ENCODE data around the gene RXRB.

RXRB gene

GRCh38 chr6:33213166-33213988, 12.9 kb upstream of the RXRB start:
- no peak overlapping the region for H3K9ac ChIP-seq (ENCODE audit: low read length)
- DNase-seq: no peak
- no peak overlapping the region for H3K4me2 ChIP-seq (ENCODE audit: low read depth, low read length)

DNA sequence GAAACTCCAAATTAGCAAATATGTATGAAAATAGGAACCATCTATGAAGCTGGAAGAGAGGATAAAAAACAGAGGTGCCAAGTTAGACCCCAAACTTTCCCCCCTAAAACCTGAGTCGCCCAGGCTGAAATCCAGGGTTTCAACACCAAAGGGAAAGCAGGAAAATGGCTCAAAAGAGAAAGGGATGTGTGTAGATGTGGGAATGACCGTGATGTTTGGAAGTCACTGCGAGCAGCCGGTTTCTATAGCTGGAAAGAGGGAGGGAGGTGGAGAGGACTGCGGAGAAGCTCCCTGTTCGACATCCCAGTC, 12.3 kb upstream of the RXRB start:
- DNase-seq: no peak
- no peak overlapping the region for H3K4me2 ChIP-seq (ENCODE audit: low read depth, low read length)
- H2AFZ ChIP-seq (ENCODE audit: low read length): no peak overlapping the region
- no peak overlapping the region for H3K4me3 ChIP-seq (ENCODE audit: low read length)
- 0 out of 2 replicates have a peak, but pooled peaks cover 5% of the 10 kb centered on the region for H3K4me1 ChIP-seq (ENCODE audit: low read length)
- H3K9me3 ChIP-seq (replicated peaks; ENCODE audit: insufficient read depth, low read length): no peaks in the 10 kb centered on the region
- no peaks in the 10 kb centered on the region for H3K79me2 ChIP-seq (ENCODE audit: low read length)
- TF ChIP-seq, protein P1, sequence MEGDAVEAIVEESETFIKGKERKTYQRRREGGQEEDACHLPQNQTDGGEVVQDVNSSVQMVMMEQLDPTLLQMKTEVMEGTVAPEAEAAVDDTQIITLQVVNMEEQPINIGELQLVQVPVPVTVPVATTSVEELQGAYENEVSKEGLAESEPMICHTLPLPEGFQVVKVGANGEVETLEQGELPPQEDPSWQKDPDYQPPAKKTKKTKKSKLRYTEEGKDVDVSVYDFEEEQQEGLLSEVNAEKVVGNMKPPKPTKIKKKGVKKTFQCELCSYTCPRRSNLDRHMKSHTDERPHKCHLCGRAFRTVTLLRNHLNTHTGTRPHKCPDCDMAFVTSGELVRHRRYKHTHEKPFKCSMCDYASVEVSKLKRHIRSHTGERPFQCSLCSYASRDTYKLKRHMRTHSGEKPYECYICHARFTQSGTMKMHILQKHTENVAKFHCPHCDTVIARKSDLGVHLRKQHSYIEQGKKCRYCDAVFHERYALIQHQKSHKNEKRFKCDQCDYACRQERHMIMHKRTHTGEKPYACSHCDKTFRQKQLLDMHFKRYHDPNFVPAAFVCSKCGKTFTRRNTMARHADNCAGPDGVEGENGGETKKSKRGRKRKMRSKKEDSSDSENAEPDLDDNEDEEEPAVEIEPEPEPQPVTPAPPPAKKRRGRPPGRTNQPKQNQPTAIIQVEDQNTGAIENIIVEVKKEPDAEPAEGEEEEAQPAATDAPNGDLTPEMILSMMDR (IDR thresholded peaks at IDR 0.05; ENCODE audit: low read length): no peak
- TF ChIP-seq EZH2 (optimal IDR thresholded peaks at IDR 0.05; ENCODE audit: low read depth, low read length) (no peak), EZH2phosphoT487 (IDR thresholded peaks at IDR 0.05; ENCODE audit: low read length) (no peak)
- H3K9ac ChIP-seq (ENCODE audit: low read length): no peak overlapping the region
- no peaks in the 10 kb centered on the region for H3F3A ChIP-seq (ENCODE audit: insufficient read depth, low read length)
- H3K27ac ChIP-seq (ENCODE audit: low read length): no peak overlapping the region
- H3K9me2 ChIP-seq (replicated peaks; ENCODE audit: insufficient read depth, low read length): no peaks in the 10 kb centered on the region
- H3K27me3 ChIP-seq (replicated peaks; ENCODE audit: insufficient read depth, low read length): no peaks in the 10 kb centered on the region
- no peaks in the 10 kb centered on the region for H3K36me3 ChIP-seq (replicated peaks; ENCODE audit: insufficient read depth, low read length)
- no peaks in the 10 kb centered on the region for H4K20me1 ChIP-seq (ENCODE audit: insufficient read depth, low read length)

More at GRCh38 chr6:33213166-33213988, 12.9 kb upstream of the RXRB start:
- H2AFZ ChIP-seq (ENCODE audit: low read length): no peak overlapping the region
- H4K20me1 ChIP-seq (ENCODE audit: insufficient read depth, low read length): no peaks in the 10 kb centered on the region
- H3K79me2 ChIP-seq (ENCODE audit: low read length): no peaks in the 10 kb centered on the region
- H3K4me3 ChIP-seq (ENCODE audit: low read length): no peak overlapping the region
- no peaks in the 10 kb centered on the region for H3K9me2 ChIP-seq (replicated peaks; ENCODE audit: insufficient read depth, low read length)
- H3K9me3 ChIP-seq (replicated peaks; ENCODE audit: insufficient read depth, low read length): no peaks in the 10 kb centered on the region
- H3K27me3 ChIP-seq (replicated peaks; ENCODE audit: insufficient read depth, low read length): no peaks in the 10 kb centered on the region
- no peaks in the 10 kb centered on the region for H3K36me3 ChIP-seq (replicated peaks; ENCODE audit: insufficient read depth, low read length)
- no peaks in the 10 kb centered on the region for H3F3A ChIP-seq (ENCODE audit: insufficient read depth, low read length)
- 0 out of 2 replicates have a peak, but pooled peaks cover 5% of the 10 kb centered on the region for H3K4me1 ChIP-seq (ENCODE audit: low read length)
- TF ChIP-seq EZH2 (optimal IDR thresholded peaks at IDR 0.05; ENCODE audit: low read depth, low read length): no peak
- H3K27ac ChIP-seq (ENCODE audit: low read length): no peak overlapping the region

DNA sequence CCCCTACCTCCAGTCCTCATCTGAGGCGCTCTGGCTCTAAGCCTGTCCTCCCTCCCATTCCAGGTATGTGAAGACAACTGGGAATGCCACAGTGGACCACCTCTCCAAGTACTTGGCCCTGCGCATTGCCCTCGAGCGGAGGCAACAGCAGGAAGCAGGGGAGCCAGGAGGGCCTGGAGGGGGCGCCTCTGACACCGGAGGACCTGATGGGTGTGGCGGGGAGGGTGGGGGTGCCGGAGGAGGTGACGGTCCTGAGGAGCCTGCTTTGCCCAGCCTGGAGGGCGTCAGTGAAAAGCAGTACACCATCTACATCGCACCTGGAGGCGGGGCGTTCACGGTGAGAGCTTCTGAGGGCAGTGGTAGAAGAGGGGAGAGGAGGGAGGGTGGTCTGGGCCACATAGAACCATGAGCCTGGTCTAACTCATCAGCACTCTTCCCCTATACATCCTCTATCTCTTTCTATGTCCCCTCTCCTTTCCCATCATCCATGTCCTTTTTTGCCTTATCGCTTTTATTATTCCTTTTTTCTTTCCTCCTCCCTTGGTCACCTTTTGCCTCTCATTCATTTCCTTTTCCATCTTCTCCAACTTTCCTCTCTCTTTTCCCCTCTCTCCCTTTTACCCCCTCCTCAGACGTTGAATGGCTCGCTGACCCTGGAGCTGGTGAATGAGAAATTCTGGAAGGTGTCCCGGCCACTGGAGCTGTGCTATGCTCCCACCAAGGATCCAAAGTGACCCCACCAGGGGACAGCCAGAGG, 11.4 kb upstream of the RXRB start:
- no peak overlapping the region for H3K27ac ChIP-seq (ENCODE audit: low read length)
- no peak for DNase-seq

More for the DNA sequence above, 11.4 kb upstream of the RXRB start:
- TF ChIP-seq, protein P1 (IDR thresholded peaks at IDR 0.05; ENCODE audit: low read length): no peak
- TF ChIP-seq EZH2 (optimal IDR thresholded peaks at IDR 0.05; ENCODE audit: low read depth, low read length): no peak
- TF ChIP-seq EZH2phosphoT487 (IDR thresholded peaks at IDR 0.05; ENCODE audit: low read length): no peak
- no peak overlapping the region for H2AFZ ChIP-seq (ENCODE audit: low read length)
- no peaks in the 10 kb centered on the region for H3F3A ChIP-seq (ENCODE audit: insufficient read depth, low read length)
- H4K20me1 ChIP-seq (ENCODE audit: insufficient read depth, low read length): no peaks in the 10 kb centered on the region
- no peaks in the 10 kb centered on the region for H3K36me3 ChIP-seq (replicated peaks; ENCODE audit: insufficient read depth, low read length)
- H3K79me2 ChIP-seq (ENCODE audit: low read length): no peaks in the 10 kb centered on the region
- no peaks in the 10 kb centered on the region for H3K9me2 ChIP-seq (replicated peaks; ENCODE audit: insufficient read depth, low read length)
- no peak overlapping the region for H3K9ac ChIP-seq (ENCODE audit: low read length)
- H3K4me2 ChIP-seq (ENCODE audit: low read depth, low read length): no peak overlapping the region
- no peaks in the 10 kb centered on the region for H3K27me3 ChIP-seq (replicated peaks; ENCODE audit: insufficient read depth, low read length)
- 0 out of 2 replicates have a peak, but pooled peaks cover 5% of the 10 kb centered on the region for H3K4me1 ChIP-seq (ENCODE audit: low read length)
- H3K4me3 ChIP-seq (ENCODE audit: low read length): no peak overlapping the region
- no peaks in the 10 kb centered on the region for H3K9me3 ChIP-seq (replicated peaks; ENCODE audit: insufficient read depth, low read length)
